Natural killer cell treated with Interleukin-12 subunit alpha and Interleukin-12 subunit beta and Interleukin-15 and Interleukin-18, amount 100 ng/mL, for 72 hours (primary cell): ENCODE data around the gene ANKRD44. TPM values are rescaled to one million over a fixed set of nuclear protein-coding genes. Genes with fewer than 3 reads are reported as not detected.
"Not testable (repeated sequence)": the region's sequence is repeated elsewhere in the genome, so short reads cannot be mapped to it uniquely, and the experiment has no call there.

Experiments
- ATAC-seq, 2 donors: fragments of 150-1000 bp; cut with Tn5 transposase in 1 of 2; sonication (Bioruptor Pico), chemical (Tn5 transposase) in 1 of 2; 2 replicates each; pipeline ENCODE4 v1.10.0; 2021
- DNase-seq: peaks from one replicate; pipeline ENCODE4 v3.0.0; 2022; ENCODE audit warnings: low spot score
- H3K27ac Mint-ChIP-seq, 2 donors: 1 replicate in 1 of 2; 2 replicates in 1 of 2; pipeline ENCODE4 v1.8.0; 2022; ENCODE audit warnings: mixed read lengths in 2 of 2, mild to moderate bottlenecking in 1 of 2, moderate library complexity in 1 of 2
- H3K27me3 Mint-ChIP-seq, 2 donors: 1 replicate in 1 of 2; 2 replicates in 1 of 2; pipeline ENCODE4 v1.8.0; 2022; ENCODE audit warnings: mixed read lengths in 2 of 2
- H3K36me3 Mint-ChIP-seq: one replicate; pipeline ENCODE4 v1.8.0; 2022; ENCODE audit warnings: mixed read lengths
- H3K4me1 Mint-ChIP-seq, 2 donors: 1 replicate in 1 of 2; 2 replicates in 1 of 2; pipeline ENCODE4 v1.8.0; 2022; ENCODE audit warnings: low read depth in 2 of 2, mixed read lengths in 2 of 2, mild to moderate bottlenecking in 1 of 2
- H3K4me3 Mint-ChIP-seq: one replicate; pipeline ENCODE4 v1.8.0; 2022; ENCODE audit warnings: mixed read lengths
- H3K9me3 Mint-ChIP-seq: 2 replicates; pipeline ENCODE4 v1.8.0; 2022; ENCODE audit warnings: mixed read lengths
- total RNA-seq, 2 donors: library from RNA; stranded (reverse); gene quantifications; one replicate each; pipeline ENCODE4 v1.2.3, GENCODE V29; 2022

The ANKRD44 gene
- 100 to 1,000 TPM; 307 to 413 TPM for total RNA-seq

DNA sequence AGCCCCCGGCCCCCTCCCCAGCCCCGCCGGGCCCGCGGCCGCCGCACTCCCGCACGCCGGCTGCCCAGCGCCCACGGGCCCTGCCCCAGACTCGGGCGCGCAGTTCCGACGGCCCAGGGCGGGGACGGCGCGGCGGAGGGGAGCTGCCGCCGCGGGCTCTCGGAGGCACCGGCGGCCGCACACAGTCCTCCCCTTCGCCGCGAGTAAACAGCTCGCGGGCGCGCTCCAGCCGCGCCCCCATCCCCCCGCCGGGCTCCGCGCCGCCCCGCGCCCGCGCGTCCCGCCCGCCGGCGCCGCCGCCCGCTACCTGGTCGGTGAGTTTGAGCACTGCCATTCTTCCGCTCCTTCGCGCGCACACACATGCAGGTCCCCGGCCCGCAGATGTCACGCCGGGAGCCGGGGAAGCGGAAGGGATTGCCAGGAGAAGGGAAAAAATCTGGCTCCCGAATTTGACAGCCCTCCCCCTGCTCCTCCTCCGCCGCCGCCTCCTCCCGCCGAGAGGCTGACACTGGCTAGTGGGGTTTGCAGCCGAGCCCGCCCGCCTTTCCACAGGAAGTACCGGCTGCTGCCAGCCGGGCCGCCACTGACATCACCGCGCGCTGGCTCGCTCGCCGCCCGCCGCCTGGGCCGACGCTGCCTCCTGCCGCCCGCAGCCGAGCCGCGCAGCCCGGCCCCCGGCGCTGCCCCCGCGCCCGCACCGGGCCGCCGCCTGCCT lies at the start of gene ANKRD44:
TSS of gene ANKRD44 (minus strand) at position 510 of the 715 bp plus-strand sequence. CDS start at position 334, 176 bp downstream.
- peak; percentile 87 to 93 for ATAC-seq
- peak; percentile 96 for DNase-seq
- Mint-ChIP-seq H3K9me3 (no peaks in the 10 kb centered on the region), H3K27me3 (no peaks in the 10 kb centered on the region), H3K4me3 (peak within 1 kb of the TSS; percentile 94), H3K4me1 (peaks cover 51 to 53% of the 10 kb centered on the region in 2 donors), H3K36me3 (peaks cover 5% of the 10 kb centered on the region), H3K27ac (peak within 1 kb of the TSS; percentile 99 to 100)

DNA sequence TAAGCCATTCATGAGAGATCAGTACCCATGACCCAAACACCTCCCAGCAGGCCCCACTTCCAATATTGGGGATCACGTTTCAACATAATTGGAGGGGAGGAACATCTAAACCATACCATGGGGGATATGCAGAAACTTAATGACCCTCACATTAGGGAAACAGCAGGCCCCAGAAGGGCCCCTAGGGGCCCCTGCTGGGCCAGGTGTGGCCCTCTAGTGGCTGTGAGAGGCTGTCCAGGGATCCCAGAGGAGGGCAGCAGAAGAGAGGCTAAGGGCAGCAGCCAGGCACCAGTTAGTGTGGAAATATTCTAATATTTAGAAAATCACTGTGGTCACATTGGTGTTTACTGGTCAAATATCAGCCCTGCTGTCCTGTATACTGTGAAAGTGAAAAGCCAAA lies 49.3 kb upstream of the ANKRD44 start:
- Mint-ChIP-seq H3K27ac (no peak overlapping the region), H3K36me3 (no peaks in the 10 kb centered on the region), H3K9me3 (no peaks in the 10 kb centered on the region), H3K4me1 (peaks cover 0 to 4% of the 10 kb centered on the region in 2 donors), H3K4me3 (no peak overlapping the region), H3K27me3 (peaks cover 0 to 5% of the 10 kb centered on the region in 2 donors)
- DNase-seq (no peak), ATAC-seq (no peak)

DNA sequence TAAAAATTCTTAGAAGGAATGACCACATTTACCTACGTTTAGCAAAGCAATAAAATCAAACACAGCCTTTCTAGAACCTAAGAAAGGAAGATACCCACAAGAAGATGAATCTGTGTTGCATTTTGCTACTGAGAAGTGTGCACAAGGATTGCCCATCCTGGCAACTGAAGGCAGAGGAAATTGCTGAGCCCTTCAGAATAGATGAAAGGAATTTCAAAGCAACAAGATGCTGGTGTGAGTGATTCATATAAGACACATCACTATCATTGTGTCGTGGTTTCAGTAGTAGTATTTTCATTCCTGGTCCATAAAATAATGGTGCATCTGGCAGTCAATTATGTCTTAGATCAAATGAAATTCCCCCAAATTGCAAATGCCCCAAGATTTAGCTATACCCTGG lies 48.4 kb upstream of the ANKRD44 start:
- Mint-ChIP-seq H3K27me3 (peaks cover 0 to 5% of the 10 kb centered on the region in 2 donors), H3K4me3 (no peak overlapping the region), H3K27ac (no peak overlapping the region), H3K9me3 (no peaks in the 10 kb centered on the region), H3K36me3 (no peaks in the 10 kb centered on the region), H3K4me1 (peaks cover 0 to 4% of the 10 kb centered on the region in 2 donors)
- DNase-seq: no peak
- ATAC-seq: no peak

DNA sequence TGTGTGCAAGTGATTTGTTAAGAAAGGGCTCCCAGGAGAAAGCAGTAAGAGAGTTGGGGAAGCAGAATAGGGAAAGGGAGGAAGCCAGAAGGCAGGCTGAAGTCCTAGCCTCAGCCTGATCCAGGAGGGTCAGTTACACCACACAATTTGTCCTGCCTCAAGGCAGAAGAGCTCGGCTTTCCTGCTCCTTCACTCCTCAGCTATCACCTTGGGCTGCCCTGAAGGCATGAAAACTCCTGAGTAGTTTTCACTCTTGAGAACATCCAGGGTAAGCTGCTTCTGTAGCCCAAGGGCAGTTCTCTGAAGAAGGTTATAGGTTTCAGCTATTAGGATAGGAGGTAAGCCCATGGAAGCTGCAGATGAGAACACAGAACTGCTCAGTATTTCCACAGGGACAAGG lies 47.4 kb upstream of the ANKRD44 start:
- H3K36me3 Mint-ChIP-seq: no peaks in the 10 kb centered on the region
- H3K4me1 Mint-ChIP-seq: peaks cover 0 to 4% of the 10 kb centered on the region in 2 donors
- H3K27me3 Mint-ChIP-seq: peaks cover 0 to 5% of the 10 kb centered on the region in 2 donors
- DNase-seq: no peak
- no peaks in the 10 kb centered on the region for H3K9me3 Mint-ChIP-seq
- H3K27ac Mint-ChIP-seq: no peak overlapping the region
- H3K4me3 Mint-ChIP-seq: no peak overlapping the region
- no peak for ATAC-seq

DNA sequence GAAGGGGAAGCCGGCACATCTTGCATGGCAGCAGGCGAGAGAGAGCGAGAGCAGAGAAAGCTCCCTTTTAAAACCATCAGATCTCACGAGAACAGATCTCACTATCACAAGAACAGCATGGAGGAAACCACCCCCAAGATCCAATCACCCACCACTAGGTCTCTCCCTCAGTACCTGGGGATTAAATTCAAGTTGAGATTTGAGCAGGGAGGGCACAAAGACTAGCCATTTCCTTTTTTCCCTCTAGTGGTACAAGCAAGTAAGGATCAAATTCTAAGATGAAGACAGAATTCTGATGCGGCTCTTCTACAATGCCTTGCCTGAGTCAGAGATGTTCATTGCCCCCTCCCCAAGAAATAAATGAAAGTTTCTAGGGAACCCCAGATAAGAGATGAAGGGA lies 45.6 kb upstream of the ANKRD44 start:
- peaks cover 0 to 5% of the 10 kb centered on the region in 2 donors for H3K27me3 Mint-ChIP-seq
- no peaks in the 10 kb centered on the region for H3K9me3 Mint-ChIP-seq
- H3K36me3 Mint-ChIP-seq: no peaks in the 10 kb centered on the region
- H3K27ac Mint-ChIP-seq: peak overlapping the region in 1 of 2 donors; percentile 48
- no peak for ATAC-seq
- H3K4me3 Mint-ChIP-seq: no peak overlapping the region
- H3K4me1 Mint-ChIP-seq: peaks cover 0 to 4% of the 10 kb centered on the region in 2 donors
- DNase-seq: no peak

DNA sequence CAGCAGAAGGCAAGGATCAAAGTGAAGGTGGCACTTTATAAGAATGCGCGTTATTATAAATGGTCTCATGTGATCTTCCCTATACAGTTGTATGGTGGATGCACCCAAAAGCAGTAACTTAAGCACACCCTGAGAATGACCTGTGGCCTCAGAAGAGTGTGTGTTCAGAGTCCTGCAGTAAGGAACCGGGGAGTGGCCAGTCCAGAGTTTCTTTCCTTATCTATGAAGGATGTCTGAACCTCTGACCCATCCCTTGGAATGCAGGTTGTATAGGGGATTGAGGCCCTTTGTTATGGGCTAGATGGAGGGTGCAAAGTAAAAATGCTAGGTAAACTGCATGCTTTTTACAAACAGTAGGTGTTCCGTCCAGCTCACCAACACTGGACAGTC lies 43.6 kb upstream of the ANKRD44 start:
- Mint-ChIP-seq H3K36me3 (no peaks in the 10 kb centered on the region), H3K4me3 (no peak overlapping the region), H3K27ac (no peak overlapping the region), H3K27me3 (peaks cover 0 to 5% of the 10 kb centered on the region in 2 donors), H3K9me3 (no peaks in the 10 kb centered on the region), H3K4me1 (peaks cover 0 to 4% of the 10 kb centered on the region in 2 donors)
- no peak for ATAC-seq
- no peak for DNase-seq

DNA sequence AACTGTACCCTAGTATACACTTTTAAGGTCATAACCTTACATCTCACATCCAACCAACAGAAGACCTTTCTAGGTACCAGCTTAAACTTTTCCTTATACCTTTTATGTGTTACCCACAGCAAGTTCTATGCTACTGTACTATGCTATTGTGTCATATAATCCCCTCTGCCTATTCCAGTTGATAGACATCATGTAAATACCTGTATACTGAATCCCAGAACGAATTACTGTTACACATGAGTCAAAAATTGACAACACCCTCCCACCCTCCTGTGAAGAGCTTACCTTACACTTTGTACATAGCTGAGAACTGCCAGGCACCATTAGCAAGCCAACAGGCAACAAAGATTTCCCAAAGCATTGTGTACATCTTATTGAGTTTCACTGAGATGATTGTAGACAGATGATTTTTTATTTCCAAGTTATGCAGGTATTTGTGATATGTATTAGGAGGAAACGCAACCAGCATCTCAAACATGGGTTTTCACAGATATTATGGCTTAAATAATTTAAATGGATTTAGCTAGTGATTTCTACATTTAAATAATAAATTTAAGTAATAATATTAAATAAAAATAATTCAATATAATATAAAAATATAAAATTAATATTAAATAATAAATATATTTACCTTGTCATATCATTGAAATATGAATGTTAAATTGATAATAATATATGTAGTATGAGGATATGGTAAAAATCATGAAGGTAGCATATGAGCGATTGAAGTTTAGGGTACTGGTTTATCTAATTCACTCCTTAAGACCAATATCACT lies 43.0 kb upstream of the ANKRD44 start:
- Mint-ChIP-seq H3K27me3 (peaks cover 0 to 5% of the 10 kb centered on the region in 2 donors), H3K4me1 (peaks cover 0 to 4% of the 10 kb centered on the region in 2 donors), H3K4me3 (no peak overlapping the region), H3K9me3 (no peaks in the 10 kb centered on the region), H3K36me3 (no peaks in the 10 kb centered on the region), H3K27ac (no peak overlapping the region)
- no peak for ATAC-seq
- DNase-seq: no peak

DNA sequence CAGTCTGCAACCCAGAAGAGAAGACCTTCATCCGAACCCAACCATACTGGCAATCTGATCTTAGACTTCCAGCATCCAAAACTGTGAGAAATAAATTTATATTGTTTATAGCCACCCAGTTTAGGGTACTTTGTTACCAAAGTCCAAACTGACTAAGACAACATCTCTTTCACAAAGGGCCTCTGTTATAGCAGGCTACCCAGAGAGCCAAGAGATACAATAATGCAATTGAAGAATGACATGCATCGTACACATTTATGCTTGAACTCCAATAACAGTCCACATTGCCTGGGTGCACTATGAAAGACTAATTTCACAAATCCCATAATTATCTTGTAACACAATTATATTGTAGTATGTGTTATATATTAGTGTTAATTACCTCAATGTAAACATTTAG lies 39.1 kb upstream of the ANKRD44 start:
- ATAC-seq (no peak), DNase-seq (no peak)
- Mint-ChIP-seq H3K27me3 (no peaks in the 10 kb centered on the region), H3K9me3 (no peaks in the 10 kb centered on the region), H3K4me1 (peaks cover 0 to 3% of the 10 kb centered on the region in 2 donors), H3K4me3 (no peak overlapping the region), H3K36me3 (no peaks in the 10 kb centered on the region), H3K27ac (no peak overlapping the region)

DNA sequence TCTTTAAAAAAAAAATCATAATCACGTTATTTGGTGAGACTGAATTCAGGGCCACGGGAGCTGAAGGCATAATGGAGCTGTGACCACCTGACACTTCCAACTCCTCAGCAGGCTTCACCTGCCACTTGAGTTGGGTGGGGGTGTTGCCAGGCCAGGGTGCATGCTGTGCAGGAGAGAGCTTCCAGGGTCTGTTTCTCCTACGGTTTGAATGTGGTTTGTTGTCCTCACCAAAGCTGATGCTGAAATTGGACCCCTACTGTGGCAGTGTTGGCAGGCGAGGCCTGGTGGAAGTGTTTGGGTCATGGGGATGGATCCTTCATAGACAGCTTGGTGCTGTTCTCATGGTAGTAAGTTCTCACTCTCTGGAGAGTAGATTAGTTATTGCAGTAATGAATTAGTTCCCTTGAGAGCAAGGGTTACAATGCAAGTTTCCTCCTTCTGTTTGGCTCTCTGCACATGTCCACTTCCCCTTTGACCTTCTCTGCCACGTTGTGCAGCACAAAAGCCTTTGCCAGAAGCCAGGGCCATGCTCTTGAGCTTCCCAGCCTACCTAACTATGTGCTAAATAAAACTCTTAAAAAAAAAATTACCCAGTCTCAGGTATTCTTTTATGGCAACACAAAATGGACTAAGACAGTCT lies 38.3 kb upstream of the ANKRD44 start:
- no peak overlapping the region for H3K27ac Mint-ChIP-seq
- no peaks in the 10 kb centered on the region for H3K36me3 Mint-ChIP-seq
- H3K4me1 Mint-ChIP-seq: peaks cover 0 to 3% of the 10 kb centered on the region in 2 donors
- DNase-seq: no peak
- no peak for ATAC-seq
- H3K27me3 Mint-ChIP-seq: no peaks in the 10 kb centered on the region
- no peak overlapping the region for H3K4me3 Mint-ChIP-seq
- H3K9me3 Mint-ChIP-seq: no peaks in the 10 kb centered on the region

DNA sequence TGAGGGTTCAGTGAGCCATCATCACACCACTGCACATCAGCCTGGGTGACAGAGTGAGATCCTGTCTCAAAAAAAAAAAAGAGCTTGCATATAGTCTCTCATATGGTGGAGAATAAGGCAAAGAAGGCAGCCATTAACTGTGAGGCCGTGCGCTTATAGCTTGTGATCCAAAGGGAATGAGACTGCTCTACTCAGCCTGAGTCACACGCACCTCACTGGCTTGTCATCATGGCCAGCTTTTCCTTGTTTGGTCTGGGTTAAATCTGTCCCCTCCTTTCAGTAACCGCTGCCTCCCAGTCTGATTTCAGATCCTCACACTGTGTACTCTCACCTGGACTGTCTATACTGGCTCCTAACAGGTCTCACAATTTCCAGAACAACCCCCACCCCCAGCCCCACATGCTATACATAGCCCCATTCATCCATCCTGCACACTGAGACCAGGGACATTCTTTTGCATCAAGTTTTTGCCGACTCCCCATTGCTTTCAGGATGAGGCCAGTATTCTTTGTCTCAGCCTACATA lies 35.3 kb upstream of the ANKRD44 start:
- Mint-ChIP-seq H3K9me3 (no peaks in the 10 kb centered on the region), H3K36me3 (no peaks in the 10 kb centered on the region), H3K4me1 (peaks cover 0 to 7% of the 10 kb centered on the region in 2 donors), H3K27me3 (no peaks in the 10 kb centered on the region), H3K4me3 (no peak overlapping the region), H3K27ac (no peak overlapping the region)
- no peak for DNase-seq
- ATAC-seq: peak; percentile 20 to 31

DNA sequence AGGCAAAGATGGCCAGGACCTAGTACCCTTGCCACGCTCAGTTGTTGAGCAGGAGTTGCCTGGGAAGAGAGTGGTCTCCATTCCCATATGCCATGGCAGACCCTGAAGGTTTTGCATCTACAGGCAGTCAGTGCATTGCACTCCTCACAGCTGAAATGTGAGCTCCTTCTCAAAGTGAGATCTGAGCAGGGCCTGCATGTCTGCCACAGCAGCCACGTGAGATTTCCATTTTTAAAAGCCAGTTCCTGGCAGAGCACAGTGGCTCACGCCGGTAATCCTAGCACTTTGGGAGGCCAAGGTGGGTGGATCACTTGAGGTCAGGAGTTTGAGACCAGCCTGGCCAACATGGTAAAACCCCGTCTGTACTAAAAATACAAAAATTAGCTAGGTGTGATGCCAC lies 33.4 kb upstream of the ANKRD44 start:
- ATAC-seq: peak in 1 of 2 donors; percentile 52

DNA sequence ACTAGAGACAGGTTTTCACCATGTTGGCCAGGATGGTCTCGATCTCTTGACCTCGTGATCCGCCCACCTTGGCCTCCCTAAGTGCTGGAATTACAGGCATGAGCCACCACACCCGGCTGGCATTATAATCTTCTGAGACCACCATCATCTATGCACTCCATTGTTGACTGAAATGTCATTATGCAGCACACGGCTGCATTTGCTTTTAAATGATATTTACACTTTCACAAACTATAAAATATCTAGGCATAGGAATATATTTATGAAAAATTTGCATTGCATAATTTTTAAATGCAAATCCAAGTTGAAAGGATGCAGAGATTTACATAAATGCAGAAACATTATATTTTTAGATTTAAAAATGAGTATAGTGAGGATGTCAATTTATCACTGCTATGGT lies 30.0 kb upstream of the ANKRD44 start:
- no peak overlapping the region for H3K4me3 Mint-ChIP-seq
- ATAC-seq (no peak), DNase-seq (no peak)
- no peaks in the 10 kb centered on the region for H3K9me3 Mint-ChIP-seq
- H3K36me3 Mint-ChIP-seq: no peaks in the 10 kb centered on the region
- peaks cover 0 to 9% of the 10 kb centered on the region in 2 donors for H3K4me1 Mint-ChIP-seq
- no peaks in the 10 kb centered on the region for H3K27me3 Mint-ChIP-seq
- no peak overlapping the region for H3K27ac Mint-ChIP-seq

More for the DNA sequence above, 33.4 kb upstream of the ANKRD44 start:
- DNase-seq, H3K9me3 Mint-ChIP-seq, H3K4me3 Mint-ChIP-seq, H3K4me1 Mint-ChIP-seq, H3K27ac Mint-ChIP-seq, H3K36me3 Mint-ChIP-seq, H3K27me3 Mint-ChIP-seq: not testable (repeated sequence)

DNA sequence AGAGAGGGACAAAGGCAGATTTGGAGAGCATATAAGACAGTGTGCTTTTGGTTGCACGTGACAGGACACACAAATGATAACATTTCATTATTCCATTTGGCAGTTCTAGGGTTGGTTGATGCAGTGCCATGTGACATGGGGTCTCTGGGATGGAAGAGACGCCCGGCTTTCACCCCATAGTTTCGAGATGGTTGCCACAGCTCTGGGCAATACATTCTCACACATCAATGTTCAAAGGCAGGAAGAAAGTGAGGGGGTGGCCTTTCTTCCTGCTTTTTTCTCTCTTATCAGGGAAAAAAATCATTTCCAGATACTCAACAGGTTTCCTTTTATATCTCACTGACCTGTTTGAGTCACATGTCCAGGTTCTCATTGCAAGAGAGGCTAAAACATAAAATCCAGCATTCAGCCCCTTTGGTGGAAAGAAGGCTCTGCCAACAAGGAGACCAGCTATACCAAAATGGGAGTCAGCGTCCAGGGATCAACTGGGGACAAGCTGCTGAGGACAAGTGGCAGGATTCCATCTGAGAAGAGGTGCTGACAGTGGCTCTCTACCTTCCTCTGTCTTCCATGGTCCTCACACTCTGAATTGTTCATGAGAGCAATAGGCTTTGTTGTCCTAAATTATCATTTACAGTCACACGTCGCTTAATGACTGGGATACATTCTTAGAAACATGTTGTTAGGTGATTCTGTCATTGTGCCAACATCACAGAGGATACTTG lies 29.1 kb upstream of the ANKRD44 start:
- Mint-ChIP-seq H3K27me3 (no peaks in the 10 kb centered on the region), H3K36me3 (no peaks in the 10 kb centered on the region), H3K9me3 (no peaks in the 10 kb centered on the region), H3K27ac (no peak overlapping the region), H3K4me1 (peaks cover 0 to 6% of the 10 kb centered on the region in 2 donors), H3K4me3 (no peak overlapping the region)
- DNase-seq (no peak), ATAC-seq (no peak)
